ENCODE results near the gene KRT81.

KRT81 gene

GRCh38 chr12:52246720-52247621 lies 44.4 kb downstream of the KRT81 start:
- ChIA-PET CTCF (interaction anchor here (1.5 to 2.6 kb wide), 2 partner anchors 32 kb away, joined by 3 to 9 read pairs; no protein-coding TSS in a partner anchor), POLR2A (no interaction called here)
- TF ChIP-seq TARDBP (IDR thresholded peaks at IDR 0.05) (no peak), CTBP1 (IDR thresholded peaks at IDR 0.05; ENCODE audit: borderline replicate concordance) (no peak), BHLHE40 (IDR thresholded peaks at IDR 0.05; ENCODE audit: borderline replicate concordance) (no peak), FOXM1 (IDR thresholded peaks at IDR 0.05; ENCODE audit: borderline replicate concordance) (no peak), FOXA1 (IDR thresholded peaks at IDR 0.05) (no peak)
- no peak for DNase-seq (ENCODE audit: extremely low spot score)

DNA sequence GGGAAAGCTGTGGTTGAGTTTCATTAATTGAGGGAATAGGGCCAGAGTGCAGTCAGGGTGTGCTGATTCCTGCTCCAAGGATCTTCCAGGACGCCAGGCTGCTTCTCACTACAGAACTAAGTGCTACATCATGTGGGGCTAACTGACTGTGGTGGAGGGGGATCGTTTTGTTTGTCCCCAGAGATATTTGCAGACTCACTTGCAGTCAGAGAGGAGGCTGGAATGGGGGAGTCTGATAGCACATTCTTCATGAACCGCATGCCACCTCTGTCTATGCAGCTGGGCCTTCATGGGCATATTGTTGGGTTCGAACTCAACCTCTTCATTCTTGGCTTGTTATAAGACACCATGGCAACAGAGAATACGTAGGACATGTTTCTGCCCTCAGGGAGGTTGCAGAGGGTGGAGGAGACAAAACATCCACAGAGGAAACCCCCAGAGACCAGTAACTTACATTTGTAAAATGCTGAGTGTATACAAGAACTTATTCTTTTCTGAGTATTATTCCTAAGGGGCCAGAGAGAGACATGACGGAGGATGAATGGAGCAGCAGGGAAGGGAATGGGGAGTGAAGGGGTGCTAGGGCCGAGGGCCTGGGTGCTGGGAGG lies 45.3 kb downstream of the KRT81 start:
- TF ChIP-seq ARNT (IDR thresholded peaks at IDR 0.05) (no peak), SP1 (IDR thresholded peaks at IDR 0.05) (no peak), BHLHE40 (IDR thresholded peaks at IDR 0.05; ENCODE audit: borderline replicate concordance) (no peak), CTBP1 (IDR thresholded peaks at IDR 0.05; ENCODE audit: borderline replicate concordance) (no peak), TARDBP (IDR thresholded peaks at IDR 0.05) (no peak), SUZ12 (IDR thresholded peaks at IDR 0.05) (no peak), ELF4 (IDR thresholded peaks at IDR 0.05) (no peak), LEF1 (IDR thresholded peaks at IDR 0.05; ENCODE audit: borderline replicate concordance) (no peak), FOXK2 (IDR thresholded peaks at IDR 0.05) (no peak)
- POLR2A ChIA-PET, result no interaction called here
- CTCF ChIA-PET, result interaction anchor here (0.6 to 2.6 kb wide), 2 partner anchors 9 to 33 kb away, joined by 3 to 9 read pairs; no protein-coding TSS in a partner anchor
- no peak for DNase-seq (ENCODE audit: extremely low spot score)

DNA sequence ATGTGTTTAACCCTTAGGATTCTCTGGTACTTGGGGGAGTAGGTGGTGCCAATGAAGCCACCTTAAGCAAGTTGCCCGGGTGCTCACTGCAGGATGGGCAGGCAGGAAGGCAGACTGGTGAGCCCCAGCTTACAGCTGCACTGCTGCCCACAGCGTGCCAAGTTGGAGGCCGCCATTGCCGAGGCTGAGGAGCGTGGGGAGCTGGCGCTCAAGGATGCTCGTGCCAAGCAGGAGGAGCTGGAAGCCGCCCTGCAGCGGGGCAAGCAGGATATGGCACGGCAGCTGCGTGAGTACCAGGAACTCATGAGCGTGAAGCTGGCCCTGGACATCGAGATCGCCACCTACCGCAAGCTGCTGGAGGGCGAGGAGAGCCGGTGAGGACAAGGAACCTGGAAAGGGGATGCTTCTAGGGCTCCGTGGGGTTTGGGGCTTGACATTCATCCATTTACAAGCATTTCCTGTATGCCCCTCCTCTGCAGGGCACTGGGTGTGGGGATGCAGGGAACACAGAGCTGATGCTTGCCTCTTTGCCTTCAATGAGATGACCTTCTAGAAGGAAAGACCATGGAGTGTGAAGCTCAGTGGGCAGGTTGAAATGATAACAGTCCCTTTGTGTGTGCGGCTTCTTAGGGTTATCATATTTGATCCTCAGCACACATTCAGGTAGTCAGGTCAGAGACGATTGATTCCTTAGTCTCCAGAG lies 45.9 kb downstream of the KRT81 start:
- ChIA-PET POLR2A (no interaction called here), CTCF (interaction anchor here (0.5 to 2.6 kb wide), 3 partner anchors 10 to 149 kb away, joined by 3 to 9 read pairs (median 3); no protein-coding TSS in a partner anchor)

DNA sequence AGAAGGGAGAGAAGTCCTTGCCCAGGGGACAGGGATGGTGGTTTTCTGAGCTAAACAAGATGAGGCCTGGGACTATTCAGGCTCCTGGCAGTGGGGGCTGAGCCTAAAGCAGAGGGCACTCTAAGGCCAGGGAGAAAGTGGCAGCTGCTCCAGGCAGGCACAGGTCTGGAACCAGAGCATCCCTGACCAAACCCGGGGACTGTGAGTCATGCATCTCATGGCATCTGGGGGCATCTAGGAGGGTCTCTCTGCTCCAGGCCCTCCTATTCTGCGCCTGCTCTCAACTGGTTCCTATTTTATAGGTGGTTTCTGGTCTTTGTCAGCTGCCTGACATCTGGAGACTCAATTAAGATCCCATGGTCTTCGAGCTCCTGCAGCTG lies 46.7 kb downstream of the KRT81 start:
- no peak for TF ChIP-seq HDGF (IDR thresholded peaks at IDR 0.05; ENCODE audit: borderline replicate concordance)
- no peak for TF ChIP-seq ARNT (IDR thresholded peaks at IDR 0.05)
- no peak for TF ChIP-seq CTBP1 (IDR thresholded peaks at IDR 0.05; ENCODE audit: borderline replicate concordance)
- TF ChIP-seq TARDBP (IDR thresholded peaks at IDR 0.05), result no peak
- TF ChIP-seq FOXM1 (IDR thresholded peaks at IDR 0.05; ENCODE audit: borderline replicate concordance), result no peak
- TF ChIP-seq BHLHE40 (IDR thresholded peaks at IDR 0.05; ENCODE audit: borderline replicate concordance), result no peak
- TF ChIP-seq SP1 (IDR thresholded peaks at IDR 0.05), result no peak
- no peak for TF ChIP-seq ZNF384 (IDR thresholded peaks at IDR 0.05)
- TF ChIP-seq NFRKB (IDR thresholded peaks at IDR 0.05), result no peak
- no peak for TF ChIP-seq LEF1 (IDR thresholded peaks at IDR 0.05; ENCODE audit: borderline replicate concordance)
- TF ChIP-seq L3MBTL2 (conservative IDR thresholded peaks at IDR 0.05), result no peak
- no peak for TF ChIP-seq ELF4 (IDR thresholded peaks at IDR 0.05)
- POLR2A ChIA-PET, result no interaction called here
- DNase-seq (ENCODE audit: extremely low spot score), result no peak
- CTCF ChIA-PET, result interaction anchor here (0.9 to 2.6 kb wide), 2 partner anchors 34 to 69 kb away, joined by 3 to 9 read pairs; no protein-coding TSS in a partner anchor

More for the DNA sequence above, 45.9 kb downstream of the KRT81 start:
- DNase-seq (ENCODE audit: extremely low spot score), result no peak
- no peak for TF ChIP-seq SUZ12 (IDR thresholded peaks at IDR 0.05)
- no peak for TF ChIP-seq NFRKB (IDR thresholded peaks at IDR 0.05)
- no peak for TF ChIP-seq BHLHE40 (IDR thresholded peaks at IDR 0.05; ENCODE audit: borderline replicate concordance)
- no peak for TF ChIP-seq SP1 (IDR thresholded peaks at IDR 0.05)
- TF ChIP-seq FOXA1 (IDR thresholded peaks at IDR 0.05), result no peak
- TF ChIP-seq ARNT (IDR thresholded peaks at IDR 0.05), result no peak
- TF ChIP-seq L3MBTL2 (conservative IDR thresholded peaks at IDR 0.05), result no peak
- TF ChIP-seq FOXM1 (IDR thresholded peaks at IDR 0.05; ENCODE audit: borderline replicate concordance), result no peak
- no peak for TF ChIP-seq ZNF384 (IDR thresholded peaks at IDR 0.05)
- no peak for TF ChIP-seq PKNOX1 (IDR thresholded peaks at IDR 0.05)
- no peak for TF ChIP-seq CTBP1 (IDR thresholded peaks at IDR 0.05; ENCODE audit: borderline replicate concordance)
- no peak for TF ChIP-seq HDGF (IDR thresholded peaks at IDR 0.05; ENCODE audit: borderline replicate concordance)
- no peak for TF ChIP-seq TARDBP (IDR thresholded peaks at IDR 0.05)
- no peak for TF ChIP-seq ELF4 (IDR thresholded peaks at IDR 0.05)
- no peak for TF ChIP-seq LEF1 (IDR thresholded peaks at IDR 0.05; ENCODE audit: borderline replicate concordance)
- TF ChIP-seq FOXK2 (IDR thresholded peaks at IDR 0.05), result no peak

DNA sequence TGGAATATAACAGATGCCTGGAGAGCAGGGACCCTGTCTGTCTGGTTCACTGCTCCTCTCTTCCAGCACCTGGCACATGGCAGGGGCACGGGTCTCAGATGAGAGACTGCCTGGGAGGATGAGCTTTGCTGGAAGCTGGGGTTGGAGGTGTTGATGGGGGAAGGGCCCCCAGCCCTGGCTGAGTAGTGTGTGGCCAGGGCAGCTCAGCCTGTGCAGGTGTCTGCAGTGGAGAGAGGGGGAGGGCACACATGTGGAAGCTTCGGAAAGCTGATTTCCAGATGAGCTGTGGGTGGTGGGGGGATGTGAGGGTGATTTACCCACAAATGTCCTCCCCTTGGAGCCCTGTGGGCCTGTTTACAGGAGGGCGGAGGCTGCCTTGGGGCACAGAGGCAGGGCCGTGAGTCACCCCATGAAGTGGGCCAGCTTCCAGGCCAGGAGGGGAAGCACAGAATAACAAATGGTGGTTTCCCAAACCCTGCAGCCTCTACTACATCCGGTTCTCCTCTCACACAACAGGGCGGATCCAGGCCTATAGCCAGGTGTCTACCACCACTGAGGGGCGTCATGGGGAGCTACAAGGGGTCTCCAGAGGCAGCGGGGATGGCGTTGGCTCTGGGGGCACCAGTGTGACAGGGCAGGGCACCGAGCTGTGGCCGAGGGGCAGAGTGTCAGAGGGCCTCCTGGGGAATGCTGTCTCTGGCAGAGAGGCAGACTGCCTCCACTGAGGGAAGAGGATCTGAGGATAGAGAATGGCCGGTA lies 47.3 kb downstream of the KRT81 start:
- TF ChIP-seq ARNT (IDR thresholded peaks at IDR 0.05) (no peak), LEF1 (IDR thresholded peaks at IDR 0.05; ENCODE audit: borderline replicate concordance) (no peak), CTBP1 (IDR thresholded peaks at IDR 0.05; ENCODE audit: borderline replicate concordance) (no peak), BHLHE40 (IDR thresholded peaks at IDR 0.05; ENCODE audit: borderline replicate concordance) (no peak), ELF4 (IDR thresholded peaks at IDR 0.05) (no peak), PKNOX1 (IDR thresholded peaks at IDR 0.05) (no peak), L3MBTL2 (conservative IDR thresholded peaks at IDR 0.05) (no peak), SP1 (IDR thresholded peaks at IDR 0.05) (no peak), FOXM1 (IDR thresholded peaks at IDR 0.05; ENCODE audit: borderline replicate concordance) (no peak), SUZ12 (IDR thresholded peaks at IDR 0.05) (no peak), HDGF (IDR thresholded peaks at IDR 0.05; ENCODE audit: borderline replicate concordance) (no peak), FOXK2 (IDR thresholded peaks at IDR 0.05) (no peak), FOXA1 (IDR thresholded peaks at IDR 0.05) (no peak), NFRKB (IDR thresholded peaks at IDR 0.05) (no peak)
- no peak for DNase-seq (ENCODE audit: extremely low spot score)
- ChIA-PET POLR2A (no interaction called here), CTCF (interaction anchor here (0.7 to 2.6 kb wide), 4 partner anchors 35 to 818 kb away, joined by 3 to 9 read pairs (median 3); no protein-coding TSS in a partner anchor)

All from HEK293T (cell line).